ENCODE measurements around the gene PHGDH.
A peak's percentile ranks its signal among the peaks of the same experiment; 100 is the strongest.
"Not testable (repeated sequence)": the region's sequence is repeated elsewhere in the genome, so short reads cannot be mapped to it uniquely, and the experiment has no call there.

PHGDH gene

DNA sequence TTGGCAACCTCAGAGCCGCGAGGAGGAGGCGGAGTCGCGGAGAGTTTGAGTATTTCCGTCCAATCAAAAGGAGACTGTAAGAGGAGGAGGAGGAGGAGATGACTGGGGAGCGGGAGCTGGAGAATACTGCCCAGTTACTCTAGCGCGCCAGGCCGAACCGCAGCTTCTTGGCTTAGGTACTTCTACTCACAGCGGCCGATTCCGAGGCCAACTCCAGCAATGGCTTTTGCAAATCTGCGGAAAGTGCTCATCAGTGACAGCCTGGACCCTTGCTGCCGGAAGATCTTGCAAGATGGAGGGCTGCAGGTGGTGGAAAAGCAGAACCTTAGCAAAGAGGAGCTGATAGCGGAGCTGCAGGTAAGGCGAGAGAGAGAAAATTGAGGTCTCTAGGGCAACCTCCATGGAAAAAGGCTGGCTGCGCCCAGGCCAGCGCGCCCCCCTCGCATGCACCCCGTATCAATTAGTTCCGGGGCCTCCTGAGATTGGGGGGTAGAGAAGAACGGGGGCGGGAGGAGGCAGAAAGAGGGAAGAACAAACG lies at the start of gene PHGDH:
PHGDH (plus strand) TSS at position 131 of the 538 bp plus-strand sequence; CDS start at position 220, 89 bp downstream.
- peak; percentile 12 for DNase-seq

DNA sequence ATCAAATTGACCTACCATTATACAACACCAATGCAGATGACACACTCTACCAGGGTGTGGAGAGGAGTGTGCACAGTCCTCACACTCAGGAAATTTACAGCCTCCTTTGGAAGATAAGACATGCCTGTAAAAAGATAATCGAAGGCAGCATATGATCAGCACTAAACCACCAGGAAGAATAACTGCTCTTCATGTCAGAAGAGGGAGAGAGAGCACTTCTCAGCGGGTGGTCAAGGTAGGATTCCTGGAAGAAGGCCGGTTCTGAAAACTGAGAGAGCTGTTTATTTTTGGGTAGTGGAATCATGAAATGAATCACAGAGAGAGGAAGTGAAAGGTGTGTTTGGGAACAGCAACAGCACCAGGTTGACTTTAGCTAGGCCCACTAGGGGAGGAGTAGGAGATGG lies 49.7 kb upstream of the PHGDH start:
- DNase-seq: no peak

DNA sequence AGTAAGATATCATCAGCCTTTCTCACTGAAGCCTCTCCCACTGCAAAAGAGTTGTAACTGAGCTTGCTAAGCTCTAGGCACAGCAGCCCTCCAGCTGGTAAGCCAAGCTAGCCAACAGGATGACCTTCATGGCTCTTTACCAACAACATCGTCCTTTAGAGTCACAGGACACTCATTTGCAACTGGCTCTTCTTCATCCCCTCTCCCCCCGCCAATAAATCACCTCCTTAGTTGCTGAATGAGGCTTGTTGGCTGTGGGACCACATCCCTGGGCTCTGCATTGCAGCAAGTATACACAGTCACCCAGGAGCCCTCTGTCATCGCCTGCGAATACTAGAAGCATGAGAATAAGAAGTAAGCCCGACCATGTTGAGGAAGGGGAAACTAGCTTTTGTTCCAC lies 47.7 kb upstream of the PHGDH start:
- no peak for DNase-seq

DNA sequence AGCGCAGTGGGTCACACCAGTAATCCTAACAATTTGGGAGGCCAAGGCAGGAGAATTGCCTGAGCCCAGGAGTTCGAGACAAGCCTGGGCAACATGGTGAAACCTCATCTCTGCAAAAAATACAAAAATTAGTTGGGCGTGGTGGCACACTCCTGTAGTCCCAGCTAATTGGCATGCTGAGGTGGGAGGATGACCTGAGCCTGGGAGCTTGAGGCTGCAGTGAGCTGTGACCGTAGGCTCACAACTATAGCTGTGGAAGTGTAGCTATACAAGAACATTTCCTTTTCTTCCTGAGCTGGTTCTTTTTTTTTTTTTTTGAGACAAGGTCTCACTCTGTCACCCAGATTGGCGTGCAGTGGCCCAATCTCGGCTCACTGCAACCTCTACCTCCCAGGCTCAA lies 44.6 kb upstream of the PHGDH start:
- no peak for DNase-seq

DNA sequence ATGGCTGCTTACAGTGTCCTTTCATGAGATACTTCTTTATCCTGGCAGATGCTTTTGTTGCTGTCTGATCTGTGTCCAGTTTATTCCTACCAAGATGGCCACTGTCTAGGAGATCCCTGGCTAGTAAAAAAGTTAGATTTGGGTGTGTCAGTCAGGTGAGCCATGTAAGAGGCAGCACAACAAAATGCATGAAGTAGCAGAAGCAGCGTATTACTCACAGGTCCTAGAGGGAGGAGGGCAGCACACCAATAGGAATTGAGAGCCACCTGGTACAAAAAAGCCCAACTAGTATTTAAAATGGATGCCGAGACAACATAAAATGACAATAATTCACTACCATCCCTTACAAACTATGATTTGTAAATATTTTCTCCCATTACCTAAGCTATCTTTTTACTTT lies 40.8 kb upstream of the PHGDH start:
- DNase-seq: no peak

DNA sequence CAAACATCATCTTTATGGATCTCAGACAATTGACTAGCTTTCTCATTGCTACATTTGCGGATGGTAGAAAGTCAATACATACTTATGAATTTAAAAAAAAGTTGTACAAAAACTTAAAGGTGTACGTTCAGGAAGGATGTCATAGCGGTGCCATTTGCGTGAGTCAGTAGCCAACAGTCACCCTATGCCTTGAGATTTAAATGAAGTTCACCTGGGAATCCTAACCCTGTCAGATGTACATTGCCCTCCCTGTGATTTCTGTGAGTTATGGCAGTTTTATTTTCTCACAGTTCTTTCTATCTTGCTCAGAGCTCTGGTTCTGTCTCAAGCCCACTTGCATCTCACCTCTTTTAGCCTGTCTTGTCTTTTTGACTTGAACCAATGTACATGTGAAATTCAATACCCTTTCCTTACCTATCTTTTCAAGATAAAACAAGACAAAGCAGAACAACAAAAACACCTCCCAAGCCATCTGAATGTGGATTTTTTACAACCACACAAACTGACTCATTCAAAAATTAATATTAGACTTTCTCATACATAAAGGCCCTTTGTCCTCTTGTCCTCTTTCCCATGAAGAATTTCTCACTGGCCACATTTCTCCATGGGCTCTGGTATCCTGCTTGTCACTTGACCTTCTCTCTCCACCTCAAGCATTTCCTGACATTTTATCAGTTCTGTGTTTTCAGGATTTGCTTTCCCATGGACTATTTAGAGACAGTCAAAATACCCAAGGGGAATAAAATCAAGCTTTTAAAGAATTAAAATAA lies 38.4 kb upstream of the PHGDH start:
- DNase-seq: no peak

DNA sequence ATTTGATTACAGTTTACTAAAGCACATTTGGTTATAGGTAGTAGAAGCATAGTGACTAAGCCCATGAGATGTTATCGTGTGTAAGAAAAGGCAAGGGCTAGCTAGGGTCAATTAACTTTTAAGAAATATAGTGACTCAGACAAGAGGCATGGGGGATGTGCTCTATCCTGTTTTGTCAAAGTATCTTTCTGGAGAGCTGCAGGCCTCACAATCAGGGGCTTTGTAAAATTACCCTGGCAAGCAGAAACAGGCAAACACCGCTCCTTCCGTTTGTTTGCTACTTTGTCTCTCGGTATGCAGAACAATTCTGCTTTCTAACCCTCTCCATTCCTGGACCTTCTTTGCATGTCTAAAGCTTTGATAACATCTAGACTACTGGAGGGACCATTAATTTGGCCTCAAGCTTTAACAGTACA lies 37.6 kb upstream of the PHGDH start:
- DNase-seq: no peak

DNA sequence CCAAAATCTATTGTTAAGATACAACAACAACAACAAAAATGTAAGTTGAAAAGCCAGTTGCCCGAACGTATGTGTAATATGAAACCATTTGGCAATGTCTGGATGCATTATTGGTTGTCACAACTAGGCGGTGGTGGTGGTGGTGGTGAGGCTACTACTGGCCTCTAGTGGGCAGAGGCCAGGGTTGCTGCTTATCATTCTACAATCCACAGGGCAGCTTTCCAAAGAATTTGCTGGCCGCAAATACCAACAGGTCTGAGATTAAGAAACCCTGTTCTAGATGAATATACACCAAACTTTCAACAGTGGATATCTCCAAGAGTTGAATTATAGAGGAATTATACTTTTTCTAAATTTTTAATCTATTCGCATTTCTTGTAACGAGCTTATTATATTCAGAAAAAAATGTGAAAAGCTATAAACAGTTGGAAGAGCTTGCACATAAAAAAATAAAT lies 36.9 kb upstream of the PHGDH start:
- no peak for DNase-seq

DNA sequence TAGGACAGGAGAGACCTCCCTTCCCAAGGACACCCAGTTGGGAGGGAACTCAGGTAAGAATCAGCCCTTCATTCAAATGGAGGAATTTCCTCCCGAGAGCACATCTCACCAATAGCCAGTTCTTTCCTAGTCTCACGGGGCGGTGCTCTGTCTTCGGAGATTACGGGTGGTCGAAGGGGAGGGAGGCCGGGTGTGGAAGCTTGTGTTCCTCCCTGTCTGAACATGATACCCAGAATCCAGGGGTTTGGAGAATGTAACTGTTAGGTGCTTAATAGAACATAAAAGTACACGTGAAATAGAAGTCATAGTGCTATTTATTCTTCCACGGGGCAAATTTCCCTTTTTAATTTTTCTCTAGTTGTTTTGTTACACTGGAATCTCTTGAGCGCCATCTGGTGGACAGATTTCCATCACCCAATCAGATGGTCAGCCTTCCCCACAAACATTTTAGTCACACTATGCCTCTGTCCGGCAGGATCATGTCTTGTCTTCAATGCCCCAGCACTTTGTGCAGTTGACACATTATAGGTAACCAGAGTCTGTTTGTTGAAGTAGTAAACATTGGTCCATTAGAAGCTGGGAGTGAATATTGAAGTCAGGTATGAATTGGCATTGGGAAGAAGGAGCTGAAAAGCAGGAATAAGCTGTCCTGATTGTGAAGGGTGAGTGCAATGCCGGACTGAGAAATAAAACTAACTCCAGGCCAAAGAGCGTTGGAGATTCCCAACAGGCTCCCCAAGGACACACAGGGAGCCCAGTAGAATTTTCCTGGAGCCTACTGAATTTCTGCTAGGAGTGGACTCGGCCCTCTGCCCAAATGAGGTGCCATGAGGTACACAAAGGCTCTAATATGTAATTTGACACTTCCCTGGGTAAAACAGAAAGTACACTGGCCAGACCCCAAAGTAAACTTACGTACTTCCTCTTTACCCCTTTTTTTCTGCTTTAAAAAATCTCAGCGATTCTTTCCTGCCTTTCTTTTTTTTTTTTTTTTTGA lies 36.1 kb upstream of the PHGDH start:
- peak; percentile 51 for DNase-seq

DNA sequence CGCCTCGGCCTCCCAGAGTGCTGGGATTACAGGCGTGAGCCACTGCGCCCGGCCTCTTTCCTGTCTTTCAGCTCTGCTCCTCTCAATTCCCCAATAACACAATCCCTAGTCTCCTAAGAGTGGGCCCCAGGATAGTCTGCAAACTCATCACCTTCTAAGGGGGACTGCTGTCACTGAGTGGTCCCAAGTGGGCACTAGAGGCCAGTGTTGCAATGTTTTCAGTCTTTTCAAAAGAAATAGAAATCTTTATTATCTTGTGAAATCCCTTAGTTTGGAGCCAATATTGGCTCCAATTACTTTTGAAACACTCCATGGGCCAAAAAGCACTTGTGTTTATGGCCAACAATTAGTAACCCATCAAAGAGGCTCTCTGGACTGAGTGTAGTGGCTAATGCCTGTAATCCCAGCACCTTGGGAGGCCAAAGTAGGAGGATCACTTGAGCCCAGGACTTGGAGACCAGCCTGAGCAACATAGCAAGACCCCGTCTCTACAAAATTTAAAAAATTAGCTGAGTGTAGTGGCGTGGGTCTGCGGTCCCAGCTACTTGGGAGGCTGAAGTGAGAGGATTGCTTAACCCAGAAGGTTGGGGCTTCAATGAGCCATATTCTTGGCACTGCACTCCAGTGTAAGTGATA lies 35.0 kb upstream of the PHGDH start:
- no peak for DNase-seq

DNA sequence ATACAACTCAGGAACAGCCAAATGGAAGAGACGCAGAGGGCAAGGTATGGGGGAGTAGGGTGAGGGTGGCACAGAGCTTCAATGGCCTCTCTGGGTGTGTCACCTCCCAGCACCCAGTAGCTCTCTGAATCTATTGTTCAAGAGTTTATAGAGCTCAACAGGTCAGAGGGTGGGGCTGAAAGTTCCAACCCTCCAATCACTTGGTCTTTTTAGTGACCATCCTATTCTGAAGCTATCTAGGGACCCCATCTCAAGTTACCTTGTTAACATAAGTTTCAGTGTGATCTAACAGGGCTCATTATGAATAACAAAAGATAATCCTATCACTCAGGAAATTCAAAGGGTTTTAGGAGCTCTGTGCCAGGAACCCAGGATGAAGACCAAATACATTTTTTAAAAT lies 32.5 kb upstream of the PHGDH start:
- no peak for DNase-seq

DNA sequence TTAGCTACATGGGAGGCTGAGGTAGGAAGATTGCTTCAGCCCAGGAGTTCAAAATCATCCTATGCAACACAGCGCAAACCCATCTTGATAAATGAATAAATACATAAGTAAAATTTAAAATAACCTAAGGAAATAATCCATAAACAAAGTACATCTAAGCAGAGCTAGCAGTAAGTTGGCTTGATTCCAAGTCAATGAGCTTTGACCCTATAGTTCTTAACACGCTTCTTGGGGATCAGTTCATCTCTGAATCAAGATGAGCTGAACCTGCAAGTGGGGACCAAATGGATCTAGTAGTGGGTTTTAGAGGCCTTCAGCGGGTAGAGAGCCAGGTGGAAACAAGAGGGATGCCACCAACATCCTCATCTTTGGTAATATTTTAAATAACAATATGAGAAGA lies 31.5 kb upstream of the PHGDH start:
- DNase-seq: no peak

DNA sequence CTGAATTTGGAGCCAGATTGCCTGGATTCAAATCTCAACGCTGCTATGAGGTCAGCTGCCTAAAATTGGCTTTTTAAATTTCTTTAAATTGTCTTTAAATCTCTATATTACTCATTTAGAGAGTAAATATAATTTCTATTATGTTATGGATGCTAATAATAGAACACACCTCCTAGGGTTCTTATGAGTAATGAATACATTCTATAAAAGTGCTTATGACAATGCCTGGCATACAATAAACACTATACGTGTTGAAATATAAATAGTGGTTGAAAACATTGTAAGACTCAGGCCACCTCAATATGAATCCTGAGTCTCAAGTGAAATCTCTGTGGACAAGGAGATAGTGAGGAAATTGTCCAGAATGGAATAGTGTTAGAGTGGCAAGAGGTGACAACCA lies 31.0 kb upstream of the PHGDH start:
- no peak for DNase-seq

DNA sequence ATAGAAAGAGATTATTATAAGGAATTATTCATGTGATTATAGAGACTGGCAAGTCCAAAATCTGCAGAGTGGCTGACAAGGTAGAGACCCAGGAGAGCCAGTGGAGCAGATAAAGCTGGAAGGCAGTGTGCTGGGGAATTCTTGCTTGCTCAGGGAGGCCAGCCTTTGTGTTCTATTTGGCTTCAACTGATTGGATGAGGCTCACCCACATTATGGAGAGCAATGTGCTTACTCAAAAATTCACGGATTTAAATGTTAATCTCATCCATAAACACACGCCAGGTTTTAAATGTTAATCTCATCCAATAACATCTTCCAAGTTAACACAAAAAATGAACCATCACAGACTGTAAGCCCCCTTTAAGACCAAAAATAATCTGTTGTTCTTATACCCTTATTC lies 30.2 kb upstream of the PHGDH start:
- no peak for DNase-seq

DNA sequence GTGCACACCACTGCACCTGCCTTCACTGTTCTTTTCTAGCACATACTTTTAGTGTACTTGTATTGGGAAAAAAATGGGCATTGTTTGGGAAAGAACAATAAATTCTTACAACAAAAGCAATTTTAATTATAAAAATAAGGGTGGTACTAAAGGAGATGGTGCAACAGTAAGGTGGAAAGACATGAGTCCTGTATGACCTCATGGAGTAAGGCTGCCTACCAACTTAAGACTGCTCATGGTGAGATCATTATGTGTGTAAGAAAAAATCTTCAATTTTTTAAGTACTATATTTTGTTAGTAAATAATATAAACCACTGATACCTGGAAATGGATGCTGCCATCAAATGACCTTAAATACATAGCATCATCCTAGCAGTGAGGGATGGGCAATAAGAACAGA lies 29.6 kb upstream of the PHGDH start:
- no peak for DNase-seq

DNA sequence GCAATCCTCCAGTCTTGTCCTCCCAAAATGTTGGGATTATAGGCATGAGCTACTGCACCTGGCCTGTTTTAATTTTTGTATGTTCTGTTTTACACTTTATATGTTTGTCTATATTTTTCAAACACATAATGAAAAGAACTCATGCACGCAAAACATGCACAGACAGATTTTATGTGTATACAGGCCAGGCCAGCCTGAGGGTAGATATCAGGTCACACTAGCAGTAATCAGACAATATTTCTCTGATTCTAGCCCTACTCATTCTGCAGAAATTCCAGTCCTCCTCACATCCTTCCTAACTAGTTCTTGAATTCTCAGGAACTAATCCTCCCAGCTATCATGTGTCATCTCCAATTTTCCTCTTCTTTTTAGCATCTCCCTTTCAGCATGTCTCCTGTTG lies 27.8 kb upstream of the PHGDH start:
- DNase-seq: no peak

DNA sequence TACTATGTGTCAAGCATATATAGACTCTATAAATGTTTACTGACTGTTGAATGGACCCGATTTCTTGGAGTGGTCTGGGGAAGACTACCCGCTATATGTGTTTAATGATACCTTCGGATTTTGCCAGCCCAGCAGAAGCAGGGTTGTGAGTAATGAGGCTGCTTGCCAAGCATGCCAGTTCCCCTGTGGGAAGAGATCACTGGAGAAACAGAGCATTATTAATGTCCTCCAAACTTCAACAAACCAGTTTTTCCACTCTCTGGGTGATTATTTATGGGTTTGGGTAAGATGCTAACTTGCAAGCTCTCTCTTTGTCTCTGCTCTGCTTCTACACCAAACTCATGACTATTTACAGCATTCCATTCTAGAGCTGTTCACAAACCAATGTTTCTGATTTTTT lies 25.1 kb upstream of the PHGDH start:
- DNase-seq: no peak

DNA sequence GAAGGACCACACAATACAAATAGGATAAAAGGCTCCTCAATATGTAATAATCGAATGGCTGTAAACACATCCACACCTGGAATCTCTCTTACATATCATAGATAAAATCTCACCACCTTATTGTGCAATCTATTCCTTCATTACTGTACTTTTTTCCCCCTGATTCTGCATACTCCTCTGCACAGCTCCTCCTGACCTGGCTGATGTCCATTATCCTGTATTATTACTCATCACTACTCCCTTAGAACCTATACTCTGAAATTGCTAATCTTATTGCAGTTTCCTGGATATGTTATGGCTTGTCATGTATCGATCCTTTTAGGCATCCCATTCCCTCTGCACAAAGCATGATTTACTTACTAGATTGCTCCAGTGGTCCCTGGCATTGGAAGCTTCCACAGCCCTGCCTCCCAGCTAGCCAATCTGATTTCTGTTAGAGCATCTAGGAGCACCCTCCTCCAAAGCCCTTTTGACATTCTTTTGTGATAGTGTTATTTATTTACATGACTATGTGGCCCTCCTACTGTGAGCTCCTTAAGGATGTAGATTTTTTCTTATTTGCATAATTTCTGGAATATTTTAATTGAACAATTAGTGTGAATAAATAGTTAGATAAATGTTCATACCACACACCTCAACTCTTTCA lies 24.2 kb upstream of the PHGDH start:
- no peak for DNase-seq

DNA sequence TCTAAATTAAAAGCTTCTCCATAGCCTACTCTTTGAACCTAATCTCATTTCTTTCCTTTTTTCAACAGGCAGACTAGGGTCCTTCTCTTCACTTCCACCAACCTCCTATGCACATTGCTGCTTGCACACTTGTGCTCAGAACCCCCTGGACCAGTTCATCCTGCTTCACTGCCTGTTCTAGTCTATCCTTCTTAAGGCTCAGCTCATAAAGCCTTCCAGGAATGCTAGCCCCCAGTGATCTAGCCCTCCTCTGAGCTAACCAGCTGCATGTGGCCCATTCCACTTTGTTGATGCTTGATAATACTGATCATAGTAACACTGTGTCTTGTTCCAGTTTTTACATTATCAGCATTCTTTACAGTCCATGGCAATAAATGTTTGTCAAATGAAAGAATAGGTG lies 22.9 kb upstream of the PHGDH start:
- no peak for DNase-seq

DNA sequence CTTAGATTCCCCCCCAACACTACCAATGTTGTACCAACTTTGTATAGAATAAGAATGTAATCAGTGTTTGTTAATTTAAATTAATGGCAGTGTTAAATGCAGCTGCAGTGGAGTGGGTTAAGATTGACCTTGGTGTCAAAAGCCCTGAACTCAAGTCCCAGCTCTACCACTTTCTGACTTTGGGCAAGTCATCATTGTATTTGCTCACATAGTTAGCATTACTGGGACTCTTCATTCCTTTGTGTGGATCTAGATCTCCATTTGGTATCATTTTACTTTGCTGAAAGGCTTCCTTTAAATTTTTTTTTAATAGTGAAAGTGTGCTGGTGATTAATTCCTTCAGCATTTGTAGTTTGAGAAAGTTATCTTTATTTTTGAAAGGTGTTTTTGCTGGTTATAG lies 22.2 kb upstream of the PHGDH start:
- no peak for DNase-seq

DNA sequence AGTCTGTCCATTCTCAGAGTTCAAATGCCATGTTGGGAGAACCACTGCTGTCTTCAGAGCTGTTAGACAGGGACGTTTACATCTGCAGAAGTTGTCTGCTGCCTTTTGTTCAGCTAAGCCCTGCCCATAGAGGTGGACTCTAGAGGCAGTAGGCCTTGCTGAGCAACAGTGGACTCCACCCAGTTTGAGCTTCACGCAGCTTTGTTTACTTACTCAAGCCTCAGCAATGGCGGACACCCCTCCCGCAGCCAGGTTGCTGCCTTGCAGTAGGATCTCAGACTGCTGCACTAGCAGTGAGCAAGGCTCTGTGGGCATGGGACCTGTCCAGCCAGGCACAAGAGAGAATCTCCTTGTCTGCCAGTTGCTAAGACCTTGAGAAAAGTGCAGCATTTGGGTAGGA lies 14.9 kb upstream of the PHGDH start:
- not testable (repeated sequence) for DNase-seq

DNA sequence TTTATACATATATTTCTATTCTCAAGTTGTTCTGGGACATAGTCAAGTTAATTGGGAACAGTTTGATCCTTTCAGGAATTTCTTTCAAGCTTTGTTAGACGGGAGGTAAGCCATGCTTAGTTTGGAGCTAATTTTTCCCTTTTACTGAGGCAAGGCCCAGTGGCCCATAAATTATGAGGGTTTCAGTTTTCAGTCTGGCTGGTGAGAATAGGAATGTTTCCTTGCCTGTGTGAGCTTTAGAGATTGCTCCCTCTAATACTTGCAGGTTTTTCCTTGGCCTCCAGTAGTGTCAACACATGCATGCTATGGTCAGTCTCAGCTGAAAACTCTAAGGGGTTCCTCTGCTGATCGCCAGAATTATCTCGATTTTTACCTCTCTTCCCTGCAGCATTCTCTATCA lies 14.1 kb upstream of the PHGDH start:
- no peak for DNase-seq

DNA sequence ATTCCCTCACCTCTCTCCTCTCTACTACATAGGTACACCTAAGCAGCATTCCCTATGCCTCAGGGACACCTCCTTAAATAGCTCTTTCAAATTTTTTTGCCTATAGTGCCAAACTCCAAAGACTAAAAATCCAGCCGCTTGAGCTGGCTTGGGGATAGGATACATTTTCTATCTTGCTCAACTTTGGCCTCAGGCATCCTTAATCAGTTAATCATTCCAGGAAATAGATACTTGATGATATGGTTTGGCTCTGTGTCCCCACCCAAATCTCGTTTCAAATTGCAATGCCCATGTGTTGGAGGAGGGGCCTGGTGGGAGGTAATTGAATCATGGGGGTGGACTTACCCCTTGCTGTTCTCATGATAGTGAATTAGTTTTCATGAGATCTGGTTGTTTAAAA lies 11.4 kb upstream of the PHGDH start:
- no peak for DNase-seq

All from activated T-cell treated with anti-CD3 and anti-CD28 coated beads for 4 hours (primary cell).